Measurements from ENCODE around the gene FGF6. TPM values are rescaled to one million over a fixed set of nuclear protein-coding genes. Genes with fewer than 3 reads are reported as not detected.
A peak's percentile ranks its signal among the peaks of the same experiment; 100 is the strongest.

The FGF6 gene
- polyA plus RNA-seq, 6 donors from 2014 or later, result not detected

- ATAC-seq (ENCODE audit: low read depth in 2 of 2), result no peak
- H3K9me3 Mint-ChIP-seq, result no peaks in the 10 kb centered on the region
- no peaks in the 10 kb centered on the region for H3K36me3 Mint-ChIP-seq
- H3K27me3 Mint-ChIP-seq, result peaks cover 3 to 25% (median 15%) of the 10 kb centered on the region in 3 donors
- no peak for DNase-seq
- H3K4me1 Mint-ChIP-seq, result peaks cover 16 to 32% (median 22%) of the 10 kb centered on the region in 3 donors
- peak overlapping the region in 1 of 8 donors; percentile 12 for H3K4me3 Mint-ChIP-seq
- H3K27ac Mint-ChIP-seq, result no peak overlapping the region
Measured at GRCh38 chr12:4441355-4442335, 4.0 kb downstream of the FGF6 start.

- DNase-seq (no peak), ATAC-seq (ENCODE audit: low read depth in 2 of 2) (no peak)
- Mint-ChIP-seq H3K27me3 (peaks cover 0 to 17% (median 9%) of the 10 kb centered on the region in 3 donors), H3K4me3 (peak overlapping the region in 4 of 8 donors; percentile 16 to 67 (median 41)), H3K27ac (no peak overlapping the region), H3K4me1 (peaks cover 22 to 32% (median 24%) of the 10 kb centered on the region in 3 donors), H3K9me3 (peaks cover 0 to 2% (median 0%) of the 10 kb centered on the region in 7 donors), H3K36me3 (no peaks in the 10 kb centered on the region)
Measured at GRCh38 chr12:4440187-4440941, 5.3 kb downstream of the FGF6 start.

- no peaks in the 10 kb centered on the region for H3K36me3 Mint-ChIP-seq
- H3K27me3 Mint-ChIP-seq, result peaks cover 0 to 17% (median 9%) of the 10 kb centered on the region in 3 donors
- DNase-seq (no peak), ATAC-seq (ENCODE audit: low read depth in 2 of 2) (no peak)
- H3K4me1 Mint-ChIP-seq, result peaks cover 28 to 37% (median 31%) of the 10 kb centered on the region in 3 donors
- peaks cover 0 to 2% (median 0%) of the 10 kb centered on the region in 7 donors for H3K9me3 Mint-ChIP-seq
- H3K4me3 Mint-ChIP-seq, result peak overlapping the region; percentile 23 to 89 (median 68)
- H3K27ac Mint-ChIP-seq, result peak overlapping the region in 5 of 6 donors; percentile 30 to 78 (median 31)
Measured at GRCh38 chr12:4439736-4440135, 5.9 kb downstream of the FGF6 start.

- Mint-ChIP-seq H3K4me3 (peak overlapping the region; percentile 23 to 89 (median 71)), H3K27me3 (peaks cover 0 to 13% (median 6%) of the 10 kb centered on the region in 3 donors), H3K4me1 (peaks cover 35 to 45% (median 38%) of the 10 kb centered on the region in 3 donors), H3K9me3 (peaks cover 0 to 2% (median 0%) of the 10 kb centered on the region in 7 donors), H3K27ac (peak overlapping the region; percentile 30 to 94 (median 60)), H3K36me3 (no peaks in the 10 kb centered on the region)
- ATAC-seq (ENCODE audit: low read depth in 2 of 2) (peak; percentile 51 to 69), DNase-seq (peak; percentile 10)
Measured at GRCh38 chr12:4438834-4439596, 6.6 kb downstream of the FGF6 start.

GRCh38 chr12:4435537-4435936, 10.1 kb downstream of the FGF6 start:
- no peak for ATAC-seq (ENCODE audit: low read depth in 2 of 2)
- H3K4me1 Mint-ChIP-seq, result peaks cover 33 to 45% (median 40%) of the 10 kb centered on the region in 3 donors
- DNase-seq, result no peak
- H3K4me3 Mint-ChIP-seq, result no peak overlapping the region
- H3K27me3 Mint-ChIP-seq, result peaks cover 0 to 7% (median 0%) of the 10 kb centered on the region in 3 donors
- no peak overlapping the region for H3K27ac Mint-ChIP-seq
- H3K9me3 Mint-ChIP-seq, result peaks cover 0 to 2% (median 0%) of the 10 kb centered on the region in 7 donors
- H3K36me3 Mint-ChIP-seq, result no peaks in the 10 kb centered on the region

GRCh38 chr12:4434706-4435425, 10.7 kb downstream of the FGF6 start:
- DNase-seq (peak; percentile 12), ATAC-seq (ENCODE audit: low read depth in 2 of 2) (peak; percentile 71 to 83)
- Mint-ChIP-seq H3K36me3 (no peaks in the 10 kb centered on the region), H3K9me3 (peaks cover 0 to 2% (median 0%) of the 10 kb centered on the region in 7 donors), H3K27ac (peak overlapping the region in 1 of 6 donors; percentile 54), H3K4me1 (peaks cover 30 to 42% (median 36%) of the 10 kb centered on the region in 3 donors), H3K27me3 (peaks cover 0 to 7% (median 0%) of the 10 kb centered on the region in 3 donors), H3K4me3 (peak overlapping the region in 4 of 8 donors; percentile 9 to 37 (median 18))

- no peak for DNase-seq
- no peak for ATAC-seq (ENCODE audit: low read depth in 2 of 2)
- H3K27me3 Mint-ChIP-seq, result peaks cover 0 to 7% (median 0%) of the 10 kb centered on the region in 3 donors
- H3K27ac Mint-ChIP-seq, result peak overlapping the region in 2 of 6 donors; percentile 42 to 54
- H3K4me3 Mint-ChIP-seq, result peak overlapping the region in 1 of 8 donors; percentile 16
- no peaks in the 10 kb centered on the region for H3K36me3 Mint-ChIP-seq
- peaks cover 0 to 2% (median 0%) of the 10 kb centered on the region in 7 donors for H3K9me3 Mint-ChIP-seq
- H3K4me1 Mint-ChIP-seq, result peaks cover 24 to 36% (median 31%) of the 10 kb centered on the region in 3 donors
Measured at GRCh38 chr12:4434301-4434700, 11.3 kb downstream of the FGF6 start.

- DNase-seq (no peak), ATAC-seq (ENCODE audit: low read depth in 2 of 2) (no peak)
- Mint-ChIP-seq H3K27me3 (peaks cover 0 to 7% (median 0%) of the 10 kb centered on the region in 3 donors), H3K9me3 (peaks cover 0 to 2% (median 0%) of the 10 kb centered on the region in 7 donors), H3K27ac (no peak overlapping the region), H3K4me1 (peaks cover 18 to 30% (median 25%) of the 10 kb centered on the region in 3 donors), H3K36me3 (no peaks in the 10 kb centered on the region), H3K4me3 (peak overlapping the region in 1 of 8 donors; percentile 20)
Measured at GRCh38 chr12:4433745-4434058, 11.9 kb downstream of the FGF6 start.

GRCh38 chr12:4432878-4433744, 12.5 kb downstream of the FGF6 start:
- Mint-ChIP-seq H3K27me3 (peaks cover 0 to 11% (median 0%) of the 10 kb centered on the region in 3 donors), H3K4me3 (peak overlapping the region in 1 of 8 donors; percentile 20), H3K4me1 (peaks cover 17 to 30% (median 19%) of the 10 kb centered on the region in 3 donors), H3K36me3 (no peaks in the 10 kb centered on the region), H3K27ac (peak overlapping the region in 1 of 6 donors; percentile 57), H3K9me3 (peaks cover 0 to 2% (median 0%) of the 10 kb centered on the region in 7 donors)
- ATAC-seq (ENCODE audit: low read depth in 2 of 2) (no peak), DNase-seq (no peak)

GRCh38 chr12:4431866-4432265, 13.7 kb downstream of the FGF6 start:
- Mint-ChIP-seq H3K36me3 (no peaks in the 10 kb centered on the region), H3K9me3 (peaks cover 0 to 2% (median 0%) of the 10 kb centered on the region in 7 donors), H3K4me1 (peaks cover 17 to 30% (median 18%) of the 10 kb centered on the region in 3 donors), H3K27ac (no peak overlapping the region), H3K27me3 (peaks cover 0 to 16% (median 0%) of the 10 kb centered on the region in 3 donors), H3K4me3 (no peak overlapping the region)
- ATAC-seq (ENCODE audit: low read depth in 2 of 2) (no peak), DNase-seq (no peak)

GRCh38 chr12:4431436-4431835, 14.2 kb downstream of the FGF6 start:
- peaks cover 0 to 16% (median 0%) of the 10 kb centered on the region in 3 donors for H3K27me3 Mint-ChIP-seq
- no peak for DNase-seq
- ATAC-seq (ENCODE audit: low read depth in 2 of 2), result no peak
- peaks cover 17 to 30% (median 18%) of the 10 kb centered on the region in 3 donors for H3K4me1 Mint-ChIP-seq
- no peak overlapping the region for H3K27ac Mint-ChIP-seq
- peaks cover 0 to 2% (median 0%) of the 10 kb centered on the region in 7 donors for H3K9me3 Mint-ChIP-seq
- no peak overlapping the region for H3K4me3 Mint-ChIP-seq
- H3K36me3 Mint-ChIP-seq, result no peaks in the 10 kb centered on the region

All from naive B cell (primary cell).